ENCODE data around the gene SH3PXD2A.
"Not testable (repeated sequence)": the region's sequence is repeated elsewhere in the genome, so short reads cannot be mapped to it uniquely, and the experiment has no call there.

DNA sequence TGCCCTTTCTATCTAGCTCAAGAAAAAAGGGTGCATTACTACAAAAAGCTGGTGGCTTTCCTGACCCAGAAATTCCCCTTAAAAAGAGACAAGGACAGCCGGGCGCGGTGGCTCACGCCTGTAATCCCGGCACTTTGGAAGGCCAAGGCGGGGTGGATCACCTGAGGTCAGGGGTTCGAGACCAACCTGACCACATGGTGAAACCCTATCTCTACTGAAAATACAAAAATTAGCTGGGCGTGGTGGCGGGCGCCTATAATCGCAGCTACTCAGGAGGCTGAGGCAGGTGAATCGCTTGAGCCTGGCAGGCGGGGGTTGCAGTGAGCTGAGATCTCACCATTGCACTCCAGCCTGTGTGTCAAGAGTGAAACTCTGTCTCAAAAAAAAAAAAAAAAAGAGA is 82.5 kb downstream of the SH3PXD2A start:
- TF ChIP-seq POLR2AphosphoS5, POLR2A, POU2F2, TAF1 (IDR thresholded peaks at IDR 0.05; ENCODE audit: low read depth, low read length): not testable (repeated sequence)

Data from GM12891 (cell line).